Subcutaneous abdominal adipose tissue (tissue), 5 donors: ENCODE data around the gene WNK1.

Source experiments
- H3K27ac ChIP-seq: one replicate; pipeline ENCODE4 v1.7.0; 2013; ENCODE audit warnings: low read depth, mild to moderate bottlenecking, inconsistent platforms, low read length, moderate library complexity
- H3K27me3 ChIP-seq, 5 donors: one replicate each; pipeline ENCODE4 v1.7.0; 2013; ENCODE audit warnings: low read length in 5 of 5, inconsistent platforms in 1 of 5; ENCODE audit not compliant: control insufficient read depth in 5 of 5, insufficient read depth in 4 of 5
- H3K36me3 ChIP-seq, 5 donors: one replicate each; pipeline ENCODE4 v1.7.0; 2013; ENCODE audit warnings: low read length in 5 of 5; ENCODE audit not compliant: control insufficient read depth in 5 of 5, insufficient read depth in 5 of 5
- H3K4me1 ChIP-seq, 5 donors: one replicate each; pipeline ENCODE4 v1.7.0; 2013; ENCODE audit warnings: low read length in 5 of 5, mild to moderate bottlenecking in 3 of 5, moderate library complexity in 1 of 5; ENCODE audit not compliant: control insufficient read depth in 5 of 5, insufficient read depth in 5 of 5
- H3K4me3 ChIP-seq, 5 donors: one replicate each; pipeline ENCODE4 v1.7.0; 2013; ENCODE audit warnings: low read length in 5 of 5, low read depth in 1 of 5
- H3K9ac ChIP-seq, 5 donors: one replicate each; pipeline ENCODE4 v1.7.0; 2013; ENCODE audit warnings: low read length in 5 of 5, mild to moderate bottlenecking in 4 of 5, moderate library complexity in 3 of 5
- H3K9me3 ChIP-seq, 5 donors: one replicate each; pipeline ENCODE4 v1.7.0; 2013; ENCODE audit warnings: low read length in 5 of 5; ENCODE audit not compliant: control insufficient read depth in 5 of 5
- donor health status: healthy.
- donor health status: healthy.
- donor health status: healthy.
- donor health status: healthy.
- donor health status: healthy.

The WNK1 gene

GRCh38 chr12:793037-793436, 40.7 kb downstream of the WNK1 start:
- no peaks in the 10 kb centered on the region for H3K9me3 ChIP-seq
- no peaks in the 10 kb centered on the region for H3K27me3 ChIP-seq
- no peak overlapping the region for H3K9ac ChIP-seq
- no peak overlapping the region for H3K4me3 ChIP-seq
- H3K4me1 ChIP-seq, result peaks cover 0 to 37% (median 24%) of the 10 kb centered on the region in 5 donors
- H3K27ac ChIP-seq, result no peak overlapping the region
- H3K36me3 ChIP-seq, result no peaks in the 10 kb centered on the region

GRCh38 chr12:793711-794110, 41.3 kb downstream of the WNK1 start:
- peaks cover 0 to 34% (median 24%) of the 10 kb centered on the region in 5 donors for H3K4me1 ChIP-seq
- no peaks in the 10 kb centered on the region for H3K36me3 ChIP-seq
- H3K27me3 ChIP-seq, result no peaks in the 10 kb centered on the region
- H3K9ac ChIP-seq, result no peak overlapping the region
- no peaks in the 10 kb centered on the region for H3K9me3 ChIP-seq
- no peak overlapping the region for H3K4me3 ChIP-seq
- no peak overlapping the region for H3K27ac ChIP-seq

- H3K9ac ChIP-seq, result no peak overlapping the region
- H3K27me3 ChIP-seq, result no peaks in the 10 kb centered on the region
- H3K4me1 ChIP-seq, result peaks cover 0 to 19% (median 10%) of the 10 kb centered on the region in 5 donors
- no peak overlapping the region for H3K4me3 ChIP-seq
- no peaks in the 10 kb centered on the region for H3K9me3 ChIP-seq
- no peaks in the 10 kb centered on the region for H3K36me3 ChIP-seq
- H3K27ac ChIP-seq, result no peak overlapping the region
Measured at GRCh38 chr12:795305-795704, 42.9 kb downstream of the WNK1 start.

GRCh38 chr12:800401-800800, 48.0 kb downstream of the WNK1 start:
- no peaks in the 10 kb centered on the region for H3K9me3 ChIP-seq
- no peak overlapping the region for H3K4me3 ChIP-seq
- peaks cover 0 to 22% (median 16%) of the 10 kb centered on the region in 5 donors for H3K4me1 ChIP-seq
- no peaks in the 10 kb centered on the region for H3K36me3 ChIP-seq
- no peak overlapping the region for H3K9ac ChIP-seq
- H3K27me3 ChIP-seq, result no peaks in the 10 kb centered on the region
- no peak overlapping the region for H3K27ac ChIP-seq

- H3K4me1 ChIP-seq, result peaks cover 0 to 31% (median 20%) of the 10 kb centered on the region in 5 donors
- no peak overlapping the region for H3K4me3 ChIP-seq
- H3K9ac ChIP-seq, result no peak overlapping the region
- H3K27ac ChIP-seq, result no peak overlapping the region
- H3K36me3 ChIP-seq, result no peaks in the 10 kb centered on the region
- no peaks in the 10 kb centered on the region for H3K9me3 ChIP-seq
- H3K27me3 ChIP-seq, result no peaks in the 10 kb centered on the region
Measured at GRCh38 chr12:802242-803120, 50.1 kb downstream of the WNK1 start.

- Histone ChIP-seq H3K4me1 (peaks cover 0 to 31% (median 20%) of the 10 kb centered on the region in 5 donors), H3K9me3 (no peaks in the 10 kb centered on the region), H3K27me3 (no peaks in the 10 kb centered on the region), H3K9ac (no peak overlapping the region), H3K27ac (no peak overlapping the region), H3K36me3 (no peaks in the 10 kb centered on the region), H3K4me3 (no peak overlapping the region)
Measured at GRCh38 chr12:805022-805632, 52.7 kb downstream of the WNK1 start.

- Histone ChIP-seq H3K4me1 (peaks cover 0 to 34% (median 26%) of the 10 kb centered on the region in 5 donors), H3K9ac (no peak overlapping the region), H3K27ac (no peak overlapping the region), H3K36me3 (no peaks in the 10 kb centered on the region), H3K27me3 (no peaks in the 10 kb centered on the region), H3K9me3 (no peaks in the 10 kb centered on the region), H3K4me3 (no peak overlapping the region)
Measured at GRCh38 chr12:806200-806791, 53.9 kb downstream of the WNK1 start.

- H3K27me3 ChIP-seq, result no peaks in the 10 kb centered on the region
- H3K36me3 ChIP-seq, result no peaks in the 10 kb centered on the region
- peaks cover 0 to 34% (median 24%) of the 10 kb centered on the region in 5 donors for H3K4me1 ChIP-seq
- no peaks in the 10 kb centered on the region for H3K9me3 ChIP-seq
- no peak overlapping the region for H3K4me3 ChIP-seq
- H3K9ac ChIP-seq, result no peak overlapping the region
- H3K27ac ChIP-seq, result no peak overlapping the region
Measured at GRCh38 chr12:807041-807735, 54.8 kb downstream of the WNK1 start.

- peak overlapping the region in 1 of 5 donors; percentile 41 for H3K9ac ChIP-seq
- H3K27me3 ChIP-seq, result no peaks in the 10 kb centered on the region
- no peak overlapping the region for H3K4me3 ChIP-seq
- peaks cover 0 to 27% (median 25%) of the 10 kb centered on the region in 5 donors for H3K4me1 ChIP-seq
- no peaks in the 10 kb centered on the region for H3K9me3 ChIP-seq
- H3K27ac ChIP-seq, result no peak overlapping the region
- H3K36me3 ChIP-seq, result peaks cover 0 to 3% (median 0%) of the 10 kb centered on the region in 5 donors
Measured at GRCh38 chr12:810116-810515, 57.7 kb downstream of the WNK1 start.
